HepG2 (cell line): Measurements from ENCODE around the gene SMAP2. TPM values are rescaled to one million over a fixed set of nuclear protein-coding genes. Genes with fewer than 3 reads are reported as not detected.
A peak's percentile ranks its signal among the peaks of the same experiment; 100 is the strongest.
"Not testable (repeated sequence)": the region's sequence is repeated elsewhere in the genome, so short reads cannot be mapped to it uniquely, and the experiment has no call there.

Experiments
- ATAC-seq: fragments of 200-7000 bp; cut with Tn5 transposase; 3 replicates; pipeline ENCODE4 v1.9.1; 2020; ENCODE audit warnings: mild to moderate bottlenecking, moderate library complexity
- BruUV-seq: library from RNA; stranded (reverse); fragments of 400-500 nt; replicated peaks from 2 replicates; lab custom pipeline; 2021; lab: Mats Ljungman, UMichigan
- CTCF ChIA-PET: fragments of 300-600 bp; formaldehyde crosslinking; extraction: SDS; loops from one replicate; lab custom pipeline; 2021; ENCODE audit warnings: low total read pairs, inconsistent platforms, low intra/inter-chr PET ratio; lab: Yijun Ruan, JAX
- POLR2A ChIA-PET: fragments of 350-600 bp; sonication (Branson Sonifier 250); formaldehyde crosslinking; loops from one replicate; lab custom pipeline; 2020; ENCODE audit warnings: antibody characterized with exemption, inconsistent platforms; lab: Yijun Ruan, JAX
- DNase-seq: peaks from one replicate; pipeline ENCODE4 v3.0.0-alpha.2; 2015; ENCODE audit warnings: low spot score
- FAIRE-seq: peaks from 3 replicates; lab custom pipeline; 2011; peaks lifted over from hg19 to GRCh38; lab: Jason Lieb, UNC
- H2AFZ ChIP-seq: one replicate; pipeline ENCODE4 v1.6.1; 2011; ENCODE audit warnings: low read length, inconsistent platforms
- H3K27ac ChIP-seq: fragments of 300-600 bp; 3 replicates; pipeline ENCODE4 v1.8.0; 2011; ENCODE audit warnings: mixed run types, mild to moderate bottlenecking, mixed read lengths, low read length, inconsistent platforms; ENCODE audit not compliant: insufficient read depth; ENCODE audit errors: extremely low read length
- H3K27me3 ChIP-seq, 2 experiments: fragments of 200-600 bp in 1 of 2; 2 replicates in 1 of 2; 3 replicates in 1 of 2; pipeline versions ENCODE4 v1.6.0 to v1.8.0; 2011; ENCODE audit warnings: low read length in 2 of 2, mild to moderate bottlenecking in 2 of 2, moderate library complexity in 2 of 2, inconsistent platforms in 1 of 2; ENCODE audit not compliant: insufficient read depth in 2 of 2, control insufficient read depth in 1 of 2
- H3K36me3 ChIP-seq, 2 experiments: fragments of 200-600 bp in 1 of 2; replicated peaks in 1 of 2; 2 replicates in 1 of 2; 3 replicates in 1 of 2; pipeline versions ENCODE4 v1.5.1 to v1.8.0; 2011; ENCODE audit warnings: low read length in 2 of 2, inconsistent platforms in 1 of 2; ENCODE audit not compliant: insufficient read depth in 2 of 2, control insufficient read depth in 1 of 2
- H3K4me1 ChIP-seq: 2 replicates; pipeline ENCODE4 v1.5.1; 2012; ENCODE audit warnings: low read length, inconsistent platforms; ENCODE audit not compliant: insufficient read depth
- H3K4me2 ChIP-seq: 2 replicates; pipeline ENCODE4 v1.6.0; 2011; ENCODE audit warnings: low read depth, low read length, inconsistent platforms
- H3K4me3 ChIP-seq, 3 experiments: fragments of 200-600 bp in 1 of 3; sonication (generic), shearing (Covaris generic) in 1 of 3; replicated peaks in 1 of 3; 2 replicates each; pipeline ENCODE4 v1.5.1; 2011 to 2016; ENCODE audit warnings: low read length in 3 of 3, inconsistent platforms in 2 of 3, low read depth in 2 of 3, mild to moderate bottlenecking in 2 of 3, control low read depth in 1 of 3, mixed read lengths in 1 of 3; ENCODE audit not compliant: insufficient read depth in 1 of 3
- H3K79me2 ChIP-seq: one replicate; pipeline ENCODE4 v1.6.1; 2011; ENCODE audit warnings: low read length, inconsistent platforms; ENCODE audit not compliant: insufficient read depth
- H3K9ac ChIP-seq: 2 replicates; pipeline ENCODE4 v1.6.0; 2011; ENCODE audit warnings: mild to moderate bottlenecking, low read depth, low read length, inconsistent platforms; ENCODE audit not compliant: insufficient read depth
- H3K9me3 ChIP-seq: 2 replicates; pipeline ENCODE4 v1.5.1; 2012; ENCODE audit warnings: mild to moderate bottlenecking, low read length
- H4K20me1 ChIP-seq: 2 replicates; pipeline ENCODE4 v1.6.0; 2011; ENCODE audit warnings: inconsistent platforms, mild to moderate bottlenecking, low read length, moderate library complexity; ENCODE audit not compliant: insufficient read depth
- DNMT3B ChIP-seq: conservative IDR thresholded peaks from 2 replicates; pipeline ENCODE4 v1.6.1; 2016; ENCODE audit warnings: missing biosample characterization, control low read depth
- ERF ChIP-seq: IDR thresholded peaks from 2 replicates; pipeline ENCODE4 v1.6.1; 2018; ENCODE audit warnings: missing biosample characterization, missing genetic modification reagents
- HNRNPK ChIP-seq: fragments of 200-400 bp; formaldehyde crosslinking; IDR thresholded peaks from 2 replicates; pipeline ENCODE4 v1.6.1; 2018; ENCODE audit warnings: low read length, low read depth, moderate library complexity, mild to moderate bottlenecking; ENCODE audit not compliant: poor library complexity, severe bottlenecking
- NFYB ChIP-seq: sonication (generic); formaldehyde crosslinking; IDR thresholded peaks from 2 replicates; pipeline ENCODE4 v1.4.0; 2020; ENCODE audit warnings: missing genetic modification reagents
- SNAI1 ChIP-seq: sonication (generic); formaldehyde crosslinking; IDR thresholded peaks from 2 replicates; pipeline ENCODE4 v1.5.0; 2020; ENCODE audit warnings: mild to moderate bottlenecking, missing genetic modification reagents, borderline replicate concordance
- ZBTB38 ChIP-seq: sonication (generic); formaldehyde crosslinking; IDR thresholded peaks from 2 replicates; pipeline ENCODE4 v1.5.1; 2020; ENCODE audit warnings: mild to moderate bottlenecking, missing genetic modification reagents
- ZFP1 ChIP-seq: IDR thresholded peaks from 2 replicates; pipeline ENCODE4 v1.6.1; 2016
- ZFP41 ChIP-seq: sonication (generic); formaldehyde crosslinking; IDR thresholded peaks from 2 replicates; pipeline ENCODE4 v1.4.0; 2020; ENCODE audit warnings: mild to moderate bottlenecking, missing genetic modification reagents, borderline replicate concordance
- ZMYM4 ChIP-seq: sonication (generic); formaldehyde crosslinking; IDR thresholded peaks from 2 replicates; pipeline ENCODE4 v1.8.1; 2023; ENCODE audit warnings: mild to moderate bottlenecking, missing genetic modification reagents
- ZNF225 ChIP-seq: sonication (generic); formaldehyde crosslinking; IDR thresholded peaks from 2 replicates; pipeline ENCODE4 v1.4.0; 2020; ENCODE audit warnings: mild to moderate bottlenecking, missing genetic modification reagents
- ZNF75D ChIP-seq: sonication (generic); formaldehyde crosslinking; IDR thresholded peaks from 2 replicates; pipeline ENCODE4 v1.8.1; 2023; ENCODE audit warnings: missing genetic modification reagents, mild to moderate bottlenecking, borderline replicate concordance
- ZNF83 ChIP-seq: sonication (generic); formaldehyde crosslinking; IDR thresholded peaks from 2 replicates; pipeline ENCODE4 v1.4.0; 2020; ENCODE audit warnings: missing genetic modification reagents, mild to moderate bottlenecking, borderline replicate concordance
- WGBS: methylation state at CpG from one replicate; pipeline ENCODE4 v1.1.6; 2017; ENCODE audit warnings: low lambda C conversion rate; 5-methylcytosine and 5-hydroxymethylcytosine counted together
- in situ Hi-C: cut with HindIII; loops from 2 replicates; pipeline ENCODE4 v1.10.0; 2017; ENCODE audit warnings: low pct_unique_long_range_greater_than_20kb; ENCODE audit not compliant: extremely low pct_ligation_motif_present
- intact Hi-C: fragments of 100-400 bp; cut with micrococcal nuclease; formaldehyde crosslinking; loops from one replicate; pipeline ENCODE4 v1.10.0; 2022; ENCODE audit not compliant: unreplicated experiment
- polyA plus RNA-seq, 8 experiments: library from polyadenylated mRNA; depleted of rRNA in 3 of 8; stranded (reverse) in 7 of 8; unstranded in 1 of 8; fragments of >200 nt; fragmentation: Illumina TruSeq in 4 of 8; extraction: Trizol in 4 of 8; gene quantifications; 2 replicates each; pipeline versions ENCODE4 v1.2.1 to v1.2.3, GENCODE V29; 2011 to 2016; ENCODE audit warnings: low read depth in 4 of 8, missing spikeins in 1 of 8, mixed read lengths in 1 of 8; ENCODE audit not compliant: insufficient read depth in 1 of 8
- total RNA-seq, 5 experiments: library from RNA; depleted of rRNA; stranded (reverse); fragments of >200 nt; fragmentation: Illumina TruSeq; extraction: Trizol; gene quantifications; 2 replicates each; pipeline ENCODE4 v1.2.3, GENCODE V29; 2016; ENCODE audit warnings: low read depth in 1 of 5

SMAP2 gene
- total and polyA plus RNA-seq, 2 of the 13 experiments (the other 11 are each of a cell fraction or from before 2014, with no cell fraction given), result 19.0 to 22.3 TPM

DNA sequence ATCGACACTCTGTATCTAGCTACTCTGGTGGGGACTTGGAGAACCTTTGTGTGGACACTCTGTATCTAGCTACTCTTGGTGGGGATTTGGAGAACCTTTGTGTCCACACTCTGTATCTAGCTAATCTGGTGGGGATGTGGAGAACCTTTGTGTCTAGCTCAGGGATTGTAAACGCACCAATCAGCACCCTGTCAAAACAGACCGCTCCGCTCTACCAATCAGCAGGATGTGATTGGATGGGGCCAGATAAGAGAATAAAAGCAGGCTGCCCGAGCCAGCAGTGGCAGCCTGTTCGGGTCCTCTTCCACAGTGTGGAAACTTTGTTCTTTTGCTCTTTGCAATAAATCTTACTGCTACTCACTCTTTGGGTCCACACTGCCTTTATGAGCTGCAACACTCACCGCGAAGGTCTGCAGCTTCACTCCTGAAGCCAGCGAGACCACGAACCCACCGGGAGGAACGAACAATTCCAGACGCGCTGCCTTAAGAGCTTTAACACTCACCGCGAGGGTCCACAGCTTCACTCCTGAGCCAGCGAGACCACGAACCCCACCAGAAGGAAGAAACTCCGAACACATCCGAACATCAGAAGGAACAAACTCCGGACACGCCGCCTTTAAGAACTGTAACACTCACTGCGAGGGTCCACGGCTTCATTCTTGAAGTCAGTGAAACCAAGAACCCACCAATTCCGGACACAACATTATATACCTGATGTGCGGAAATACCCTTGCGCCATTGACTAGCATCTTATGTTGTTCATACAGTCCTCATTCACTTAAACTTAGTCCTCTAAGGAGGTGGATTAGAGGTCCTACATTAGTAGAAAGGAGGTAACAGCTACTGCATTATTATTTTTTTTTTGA is 15.2 kb downstream of the SMAP2 start:
- POLR2A ChIA-PET, result interaction anchor here (1.2 to 5.7 kb wide), 4 partner anchors 15 to 73 kb away, joined by 3 to 56 read pairs (median 7); partner anchors contain the start of gene SMAP2
- Histone ChIP-seq H3K79me2 (peaks cover 66% of the 10 kb centered on the region), H3K4me1 (peaks cover 88% of the 10 kb centered on the region), H3K9ac (peak overlapping the region; percentile 46; the same call in 1 of the 2 replicates), H3K27ac (peak overlapping the region; percentile 92), H3K4me2 (peak overlapping the region; percentile 69)
- CTCF ChIA-PET, H3K27me3 ChIP-seq, H3K9me3 ChIP-seq, ATAC-seq, DNase-seq, FAIRE-seq, H4K20me1 ChIP-seq, intact Hi-C loops, in situ Hi-C loops, H3K4me3 ChIP-seq, H2AFZ ChIP-seq, BruUV-seq, H3K36me3 ChIP-seq: not testable (repeated sequence)
- peak; percentile 50 for TF ChIP-seq NFYB (CRISPR knock-in tag)
- peak; percentile 60 for TF ChIP-seq ZMYM4 (CRISPR knock-in tag)
- 0 out of 2 replicates have a peak, but pooled peaks have one; percentile 58 for TF ChIP-seq ZNF225
- peak; percentile 39; the same call in 1 of the 2 replicates for TF ChIP-seq ZBTB38
- 90% methylated on average over 24 of the region's 28 CpGs for WGBS

DNA sequence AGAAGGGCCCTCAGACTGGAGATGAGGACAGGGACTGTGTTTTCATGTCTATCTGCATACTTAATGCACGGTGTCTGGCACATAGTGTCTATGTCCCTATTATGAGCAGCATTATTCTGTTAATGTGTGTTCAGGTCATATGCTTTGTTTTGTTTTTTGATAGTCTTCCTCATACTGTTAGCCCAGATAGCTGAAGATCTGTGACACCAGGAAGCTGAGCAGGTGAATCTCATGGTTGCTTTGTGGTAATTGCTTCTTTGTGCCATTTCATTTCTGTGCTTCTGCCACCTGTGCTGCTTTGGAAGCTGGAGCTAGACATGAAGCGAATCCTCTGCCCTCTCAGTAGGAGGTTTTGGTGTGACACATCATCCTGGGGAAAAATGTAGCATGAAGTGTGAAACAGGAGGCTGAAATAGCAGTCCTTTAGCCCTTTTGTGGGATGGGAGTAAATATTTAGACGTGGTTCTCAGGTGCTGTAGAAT is 15.8 kb downstream of the SMAP2 start:
- TF ChIP-seq ZFP1, result no peak
- 0 out of 2 replicates have a peak, but pooled peaks have one; percentile 11 for TF ChIP-seq ERF (CRISPR knock-in tag)
- TF ChIP-seq HNRNPK, result peak; percentile 43
- TF ChIP-seq ZFP41 (CRISPR knock-in tag), result no peak
- TF ChIP-seq SNAI1 (CRISPR knock-in tag), result no peak
- no peak for TF ChIP-seq DNMT3B (CRISPR knock-in tag)
- TF ChIP-seq ZNF75D (CRISPR knock-in tag), result no peak
- no peak for TF ChIP-seq ZNF83
- TF ChIP-seq, all 625 proteins: peak for 2
- FAIRE-seq (peak; percentile 26), DNase-seq (no peak), ATAC-seq (peak; percentile 45)
- H3K27ac ChIP-seq, result peak overlapping the region; percentile 92
- peaks cover 66% of the 10 kb centered on the region for H3K79me2 ChIP-seq
- H4K20me1 ChIP-seq, result no peaks in the 10 kb centered on the region
- ChIA-PET CTCF (no interaction called here), POLR2A (interaction anchor here (1.1 to 5.7 kb wide), 9 partner anchors 7 to 76 kb away, joined by 3 to 56 read pairs (median 6); partner anchors contain the start of gene SMAP2)
- peak overlapping the region in 1 of 3 experiments; percentile 42; a peak in 1 of 6 replicates for H3K4me3 ChIP-seq
- H3K9me3 ChIP-seq, result no peaks in the 10 kb centered on the region
- 26% methylated on average over 3 of the region's 3 CpGs for WGBS
- H3K4me2 ChIP-seq, result peak overlapping the region; percentile 69
- intact Hi-C loops, result no loop called here
- in situ Hi-C loops, result no loop called here
- peaks cover 85% of the 10 kb centered on the region for H3K4me1 ChIP-seq
- H2AFZ ChIP-seq, result no peak overlapping the region
- peak overlapping the region; percentile 46 for H3K9ac ChIP-seq
- no peaks in the 10 kb centered on the region for H3K36me3 ChIP-seq
- BruUV-seq, result TSS peak; percentile 55
- H3K27me3 ChIP-seq, result no peaks in the 10 kb centered on the region
